Measurements from ENCODE around the gene PLXNA2. TPM values are rescaled to one million over a fixed set of nuclear protein-coding genes. Genes with fewer than 3 reads are reported as not detected.

The PLXNA2 gene
- total RNA-seq, 1 experiment from 2014 or later: 0.89 TPM

DNA sequence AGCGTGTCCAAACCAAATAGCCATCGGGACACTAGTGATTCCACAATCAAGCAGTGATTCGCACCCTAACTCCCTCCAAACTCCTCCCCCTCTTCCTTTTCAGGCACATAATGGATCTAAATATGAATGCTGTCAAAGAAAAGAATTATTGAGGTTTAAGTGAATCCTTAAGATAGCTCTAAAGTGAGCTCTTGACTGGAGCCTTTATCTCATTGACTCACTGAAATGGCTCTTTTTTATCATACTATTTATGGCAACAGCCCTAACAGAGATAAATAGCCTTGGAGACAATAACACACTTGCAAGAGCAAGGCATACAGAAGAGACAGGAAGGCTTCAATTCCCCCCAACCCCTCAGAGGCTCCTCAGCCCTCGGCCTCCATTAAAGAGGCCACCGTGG is 143.3 kb downstream of the PLXNA2 start:
- Histone ChIP-seq H4K20me1 (ENCODE audit: insufficient read depth) (no peaks in the 10 kb centered on the region; the same call in 1 of the 2 replicates), H3K27me3 (ENCODE audit: insufficient read depth, low read length) (peaks cover 33% of the 10 kb centered on the region; the same call in 1 of the 2 replicates), H3K9me2 (ENCODE audit: insufficient read depth) (no peaks in the 10 kb centered on the region), H3K27ac (ENCODE audit: low read depth, low read length) (no peak overlapping the region), H3K36me3 (ENCODE audit: control insufficient read depth in 1 of 2, insufficient read depth in 2 of 2, low read length in 2 of 2) (no peaks in the 10 kb centered on the region), H3K9me3 (ENCODE audit: control insufficient read depth in 1 of 2, insufficient read depth in 1 of 2, low read depth in 1 of 2, low read length in 2 of 2) (no peaks in the 10 kb centered on the region), H3K4me1 (ENCODE audit: control insufficient read depth in 1 of 2, insufficient read depth in 2 of 2, low read length in 2 of 2) (no peaks in the 10 kb centered on the region), H3K79me2 (ENCODE audit: insufficient read depth, low read length) (no peaks in the 10 kb centered on the region), H3K4me3 (replicated peaks in 1 of 2; ENCODE audit: low read depth in 1 of 2, low read length in 2 of 2) (no peak overlapping the region), H3K4me2 (ENCODE audit: low read length) (no peak overlapping the region), H2AFZ (ENCODE audit: low read depth, low read length, poor library complexity, severe bottlenecking) (no peak overlapping the region), H3K9ac (ENCODE audit: low read length) (no peak overlapping the region)
- POLR2A ChIA-PET: no interaction called here
- ATAC-seq: no peak
- intact Hi-C loops (cut with micrococcal nuclease): no loop called here
- RAD21 ChIA-PET (ENCODE audit: low non-redundant PET in 1 of 2, low total read pairs in 2 of 2, uncharacterized antibody in 2 of 2, unreplicated experiment in 2 of 2): no interaction called here
- no peak for DNase-seq (ENCODE audit: low read depth, low spot score)
- BruUV-seq (replicated peaks): no TSS peak
- CTCF ChIA-PET: no interaction called here
- TF ChIP-seq, protein P1, sequence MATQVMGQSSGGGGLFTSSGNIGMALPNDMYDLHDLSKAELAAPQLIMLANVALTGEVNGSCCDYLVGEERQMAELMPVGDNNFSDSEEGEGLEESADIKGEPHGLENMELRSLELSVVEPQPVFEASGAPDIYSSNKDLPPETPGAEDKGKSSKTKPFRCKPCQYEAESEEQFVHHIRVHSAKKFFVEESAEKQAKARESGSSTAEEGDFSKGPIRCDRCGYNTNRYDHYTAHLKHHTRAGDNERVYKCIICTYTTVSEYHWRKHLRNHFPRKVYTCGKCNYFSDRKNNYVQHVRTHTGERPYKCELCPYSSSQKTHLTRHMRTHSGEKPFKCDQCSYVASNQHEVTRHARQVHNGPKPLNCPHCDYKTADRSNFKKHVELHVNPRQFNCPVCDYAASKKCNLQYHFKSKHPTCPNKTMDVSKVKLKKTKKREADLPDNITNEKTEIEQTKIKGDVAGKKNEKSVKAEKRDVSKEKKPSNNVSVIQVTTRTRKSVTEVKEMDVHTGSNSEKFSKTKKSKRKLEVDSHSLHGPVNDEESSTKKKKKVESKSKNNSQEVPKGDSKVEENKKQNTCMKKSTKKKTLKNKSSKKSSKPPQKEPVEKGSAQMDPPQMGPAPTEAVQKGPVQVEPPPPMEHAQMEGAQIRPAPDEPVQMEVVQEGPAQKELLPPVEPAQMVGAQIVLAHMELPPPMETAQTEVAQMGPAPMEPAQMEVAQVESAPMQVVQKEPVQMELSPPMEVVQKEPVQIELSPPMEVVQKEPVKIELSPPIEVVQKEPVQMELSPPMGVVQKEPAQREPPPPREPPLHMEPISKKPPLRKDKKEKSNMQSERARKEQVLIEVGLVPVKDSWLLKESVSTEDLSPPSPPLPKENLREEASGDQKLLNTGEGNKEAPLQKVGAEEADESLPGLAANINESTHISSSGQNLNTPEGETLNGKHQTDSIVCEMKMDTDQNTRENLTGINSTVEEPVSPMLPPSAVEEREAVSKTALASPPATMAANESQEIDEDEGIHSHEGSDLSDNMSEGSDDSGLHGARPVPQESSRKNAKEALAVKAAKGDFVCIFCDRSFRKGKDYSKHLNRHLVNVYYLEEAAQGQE (IDR thresholded peaks at IDR 0.05; ENCODE audit: low read depth): no peak
- TF ChIP-seq RAD21 (IDR thresholded peaks at IDR 0.05; ENCODE audit: low read depth): no peak
- no peak for TF ChIP-seq TCF7L2 (IDR thresholded peaks at IDR 0.05; ENCODE audit: borderline replicate concordance, extremely low read depth, insufficient read depth, insufficient read length)
- no peak for TF ChIP-seq ELF1 (IDR thresholded peaks at IDR 0.05; ENCODE audit: borderline replicate concordance, low read depth)
- no peak for TF ChIP-seq FOSL1 (IDR thresholded peaks at IDR 0.05; ENCODE audit: low read depth)
- no peak for TF ChIP-seq CBX3 (IDR thresholded peaks at IDR 0.05; ENCODE audit: low read depth)
- no peak for TF ChIP-seq YY1 (IDR thresholded peaks at IDR 0.05; ENCODE audit: extremely low read depth, insufficient replicate concordance, low read depth, low read length)
- TF ChIP-seq, protein P2, sequence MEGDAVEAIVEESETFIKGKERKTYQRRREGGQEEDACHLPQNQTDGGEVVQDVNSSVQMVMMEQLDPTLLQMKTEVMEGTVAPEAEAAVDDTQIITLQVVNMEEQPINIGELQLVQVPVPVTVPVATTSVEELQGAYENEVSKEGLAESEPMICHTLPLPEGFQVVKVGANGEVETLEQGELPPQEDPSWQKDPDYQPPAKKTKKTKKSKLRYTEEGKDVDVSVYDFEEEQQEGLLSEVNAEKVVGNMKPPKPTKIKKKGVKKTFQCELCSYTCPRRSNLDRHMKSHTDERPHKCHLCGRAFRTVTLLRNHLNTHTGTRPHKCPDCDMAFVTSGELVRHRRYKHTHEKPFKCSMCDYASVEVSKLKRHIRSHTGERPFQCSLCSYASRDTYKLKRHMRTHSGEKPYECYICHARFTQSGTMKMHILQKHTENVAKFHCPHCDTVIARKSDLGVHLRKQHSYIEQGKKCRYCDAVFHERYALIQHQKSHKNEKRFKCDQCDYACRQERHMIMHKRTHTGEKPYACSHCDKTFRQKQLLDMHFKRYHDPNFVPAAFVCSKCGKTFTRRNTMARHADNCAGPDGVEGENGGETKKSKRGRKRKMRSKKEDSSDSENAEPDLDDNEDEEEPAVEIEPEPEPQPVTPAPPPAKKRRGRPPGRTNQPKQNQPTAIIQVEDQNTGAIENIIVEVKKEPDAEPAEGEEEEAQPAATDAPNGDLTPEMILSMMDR (IDR thresholded peaks at IDR 0.05 in 2 of 3, conservative IDR thresholded peaks at IDR 0.05 in 1 of 3; ENCODE audit: borderline replicate concordance in 1 of 3, insufficient read depth in 1 of 3, low read depth in 2 of 3, low read length in 2 of 3): no peak
- TF ChIP-seq JUND (IDR thresholded peaks at IDR 0.05): no peak
- no peak for TF ChIP-seq ZFX (IDR thresholded peaks at IDR 0.05)
- no peak for TF ChIP-seq EZH2 (IDR thresholded peaks at IDR 0.05)
- no peak for TF ChIP-seq SRF (IDR thresholded peaks at IDR 0.05; ENCODE audit: low read depth)
- TF ChIP-seq SP1 (IDR thresholded peaks at IDR 0.05; ENCODE audit: low read depth): no peak
- TF ChIP-seq EZH2phosphoT487 (IDR thresholded peaks at IDR 0.05; ENCODE audit: borderline replicate concordance): no peak
- TF ChIP-seq POLR2AphosphoS5 (IDR thresholded peaks at IDR 0.05; ENCODE audit: low read depth, low read length): no peak

Measured in HCT116 (cell line).